MM.1S (cell line): ENCODE results near the gene SELENOF.
A peak's percentile ranks its signal among the peaks of the same experiment; 100 is the strongest.

Experiments
- DNase-seq: peaks from one replicate; pipeline ENCODE4 v3.0.0-alpha.2; 2015
- H2AFZ ChIP-seq: fragments of 300-600 bp; sonication (generic); 2 replicates; pipeline ENCODE4 v1.6.0; 2016; ENCODE audit warnings: antibody characterized with exemption, low read length
- H3F3A ChIP-seq: fragments of 300-600 bp; sonication (generic); 2 replicates; pipeline ENCODE4 v1.6.1; 2016; ENCODE audit warnings: mild to moderate bottlenecking, antibody characterized with exemption, low read length, moderate library complexity, mixed read lengths; ENCODE audit not compliant: insufficient read depth
- H3K27ac ChIP-seq: fragments of 300-600 bp; sonication (generic); 2 replicates; pipeline ENCODE4 v1.5.1; 2016; ENCODE audit warnings: mild to moderate bottlenecking, low read length
- H3K27me3 ChIP-seq: fragments of 300-600 bp; sonication (generic); replicated peaks from 2 replicates; pipeline ENCODE4 v1.6.0; 2016; ENCODE audit warnings: low read length; ENCODE audit not compliant: insufficient read depth
- H3K36me3 ChIP-seq: fragments of 300-600 bp; sonication (generic); replicated peaks from 2 replicates; pipeline ENCODE4 v1.6.1; 2016; ENCODE audit warnings: mild to moderate bottlenecking, low read length, mixed read lengths; ENCODE audit not compliant: insufficient read depth
- H3K4me1 ChIP-seq: fragments of 300-600 bp; sonication (generic); 2 replicates; pipeline ENCODE4 v1.6.1; 2016; ENCODE audit warnings: low read length, mixed read lengths
- H3K4me2 ChIP-seq: fragments of 300-600 bp; sonication (generic); 2 replicates; pipeline ENCODE4 v1.6.0; 2016; ENCODE audit warnings: low read depth, low read length
- H3K4me3 ChIP-seq: fragments of 300-600 bp; sonication (generic); 2 replicates; pipeline ENCODE4 v1.5.1; 2016; ENCODE audit warnings: low read length, mixed read lengths
- H3K79me2 ChIP-seq: fragments of 300-600 bp; sonication (generic); 2 replicates; pipeline ENCODE4 v1.6.1; 2016; ENCODE audit warnings: mixed run types, low read length, mixed read lengths
- H3K9ac ChIP-seq: fragments of 300-600 bp; sonication (generic); 2 replicates; pipeline ENCODE4 v1.6.1; 2016; ENCODE audit warnings: low read length, mixed read lengths
- H3K9me2 ChIP-seq: fragments of 300-600 bp; sonication (generic); replicated peaks from 2 replicates; pipeline ENCODE4 v1.6.1; 2016; ENCODE audit warnings: mild to moderate bottlenecking, low read length, mixed read lengths; ENCODE audit not compliant: insufficient read depth
- H3K9me3 ChIP-seq: fragments of 300-600 bp; sonication (generic); replicated peaks from 2 replicates; pipeline ENCODE4 v1.6.1; 2016; ENCODE audit warnings: mild to moderate bottlenecking, low read length, mixed read lengths; ENCODE audit not compliant: insufficient read depth
- H4K20me1 ChIP-seq: fragments of 300-600 bp; sonication (generic); 2 replicates; pipeline ENCODE4 v1.6.1; 2016; ENCODE audit warnings: mild to moderate bottlenecking, low read length, moderate library complexity, mixed read lengths; ENCODE audit not compliant: insufficient read depth
- EZH2 ChIP-seq: fragments of 300-600 bp; sonication (generic); optimal IDR thresholded peaks from 2 replicates; pipeline ENCODE3; 2017; ENCODE audit warnings: low read depth, mild to moderate bottlenecking, antibody characterized with exemption, low read length, mixed read lengths
- EZH2phosphoT487 ChIP-seq: fragments of 300-600 bp; sonication (generic); IDR thresholded peaks from 2 replicates; pipeline ENCODE4 v1.6.1; 2018; ENCODE audit warnings: antibody characterized with exemption, low read length
- TF ChIP-seq, protein P1 (sequence below): fragments of 300-600 bp; sonication (generic); IDR thresholded peaks from 2 replicates; pipeline ENCODE4 v1.5.1; 2016; ENCODE audit warnings: antibody characterized with exemption, low read length, mixed read lengths

The SELENOF gene

DNA sequence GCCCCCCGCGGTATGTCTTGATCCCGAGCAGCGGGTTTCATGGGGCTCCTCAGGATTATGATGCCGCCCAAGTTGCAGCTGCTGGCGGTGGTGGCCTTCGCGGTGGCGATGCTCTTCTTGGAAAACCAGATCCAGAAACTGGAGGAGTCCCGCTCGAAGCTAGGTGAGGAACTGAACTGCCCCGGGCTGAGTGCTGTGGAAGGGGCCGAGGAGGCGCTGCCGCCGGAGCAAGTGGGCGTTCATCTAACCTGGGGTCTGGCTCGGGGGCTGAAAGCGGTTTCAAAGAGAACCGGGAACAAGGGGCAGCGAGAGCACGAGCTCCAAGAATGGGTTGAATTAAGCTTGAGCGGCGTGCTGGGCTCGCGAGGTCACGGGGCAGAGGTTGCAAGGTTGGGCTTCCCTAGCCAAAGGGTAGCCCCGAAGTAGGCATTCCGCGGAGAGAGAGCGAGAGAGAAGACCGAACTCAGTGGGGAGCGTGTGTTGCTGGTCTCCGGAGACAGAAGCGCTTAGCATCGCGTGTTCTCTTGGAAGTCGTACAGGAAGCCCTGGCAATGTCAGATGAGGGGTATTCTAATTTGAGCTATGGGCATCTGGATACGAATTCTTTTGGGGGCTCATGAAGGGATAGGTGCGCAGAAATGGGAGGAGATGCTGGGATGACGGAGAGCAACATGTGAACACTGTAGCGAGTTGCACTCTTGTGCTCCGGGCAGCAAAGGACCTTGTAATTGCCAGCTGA, 1.2 kb upstream of the SELENOF start:
- Histone ChIP-seq H3K4me3 (peak overlapping the region; percentile 91), H3F3A (peaks cover 11% of the 10 kb centered on the region), H3K27ac (peak overlapping the region; percentile 49; the same call in 1 of the 2 replicates), H3K27me3 (no peaks in the 10 kb centered on the region), H3K79me2 (peaks cover 91% of the 10 kb centered on the region), H3K9ac (peak overlapping the region; percentile 78), H2AFZ (peak overlapping the region; percentile 97), H3K9me3 (no peaks in the 10 kb centered on the region), H3K9me2 (no peaks in the 10 kb centered on the region), H3K36me3 (no peaks in the 10 kb centered on the region; the same call in 1 of the 2 replicates), H3K4me1 (peaks cover 17% of the 10 kb centered on the region), H3K4me2 (peak overlapping the region; percentile 76), H4K20me1 (no peaks in the 10 kb centered on the region)
- peak; percentile 47 for DNase-seq
- no peak for TF ChIP-seq EZH2phosphoT487
- TF ChIP-seq, protein P1, sequence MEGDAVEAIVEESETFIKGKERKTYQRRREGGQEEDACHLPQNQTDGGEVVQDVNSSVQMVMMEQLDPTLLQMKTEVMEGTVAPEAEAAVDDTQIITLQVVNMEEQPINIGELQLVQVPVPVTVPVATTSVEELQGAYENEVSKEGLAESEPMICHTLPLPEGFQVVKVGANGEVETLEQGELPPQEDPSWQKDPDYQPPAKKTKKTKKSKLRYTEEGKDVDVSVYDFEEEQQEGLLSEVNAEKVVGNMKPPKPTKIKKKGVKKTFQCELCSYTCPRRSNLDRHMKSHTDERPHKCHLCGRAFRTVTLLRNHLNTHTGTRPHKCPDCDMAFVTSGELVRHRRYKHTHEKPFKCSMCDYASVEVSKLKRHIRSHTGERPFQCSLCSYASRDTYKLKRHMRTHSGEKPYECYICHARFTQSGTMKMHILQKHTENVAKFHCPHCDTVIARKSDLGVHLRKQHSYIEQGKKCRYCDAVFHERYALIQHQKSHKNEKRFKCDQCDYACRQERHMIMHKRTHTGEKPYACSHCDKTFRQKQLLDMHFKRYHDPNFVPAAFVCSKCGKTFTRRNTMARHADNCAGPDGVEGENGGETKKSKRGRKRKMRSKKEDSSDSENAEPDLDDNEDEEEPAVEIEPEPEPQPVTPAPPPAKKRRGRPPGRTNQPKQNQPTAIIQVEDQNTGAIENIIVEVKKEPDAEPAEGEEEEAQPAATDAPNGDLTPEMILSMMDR: no peak
- no peak for TF ChIP-seq EZH2

DNA sequence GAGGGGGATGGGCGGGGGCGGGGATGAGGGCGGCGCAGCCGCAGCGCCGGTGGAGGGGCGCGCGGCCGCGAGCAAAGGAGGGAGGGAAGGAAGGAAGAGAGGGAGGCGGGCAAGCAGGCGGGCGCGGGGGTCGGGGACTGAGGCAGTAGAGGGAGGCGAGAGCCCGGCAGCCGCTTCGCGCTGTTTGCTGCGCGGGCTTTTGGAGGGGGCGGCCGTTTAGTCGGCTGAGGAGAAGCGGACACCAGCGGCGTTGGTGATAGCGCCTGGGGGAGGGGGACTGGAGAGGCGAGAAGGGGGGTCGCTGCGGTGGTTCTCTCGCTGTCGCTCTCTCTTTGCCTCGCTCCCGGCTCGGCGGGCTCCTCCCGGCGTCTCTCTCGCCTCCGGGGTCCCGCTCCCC, 673 bp upstream of the SELENOF start, which contains the start of gene HS2ST1:
Gene HS2ST1 (plus strand): TSS at position 35 of the 397 bp plus-strand sequence.
- peak within 1 kb of the TSS; percentile 97 for H2AFZ ChIP-seq
- no peaks in the 10 kb centered on the region for H4K20me1 ChIP-seq
- peak within 1 kb of the TSS; percentile 95 for H3K9ac ChIP-seq
- TF ChIP-seq, protein P1: no peak
- TF ChIP-seq EZH2: no peak
- no peak for TF ChIP-seq EZH2phosphoT487
- peaks cover 17% of the 10 kb centered on the region for H3K4me1 ChIP-seq
- H3K4me2 ChIP-seq: peak within 1 kb of the TSS; percentile 87
- no peaks in the 10 kb centered on the region for H3K9me2 ChIP-seq
- H3K4me3 ChIP-seq: peak within 1 kb of the TSS; percentile 95
- peaks cover 4% of the 10 kb centered on the region; the same call in 1 of the 2 replicates for H3K36me3 ChIP-seq
- no peaks in the 10 kb centered on the region for H3K9me3 ChIP-seq
- peaks cover 91% of the 10 kb centered on the region for H3K79me2 ChIP-seq
- peak within 1 kb of the TSS; percentile 79 for H3K27ac ChIP-seq
- H3F3A ChIP-seq: peaks cover 11% of the 10 kb centered on the region
- no peak for DNase-seq
- no peaks in the 10 kb centered on the region for H3K27me3 ChIP-seq

DNA sequence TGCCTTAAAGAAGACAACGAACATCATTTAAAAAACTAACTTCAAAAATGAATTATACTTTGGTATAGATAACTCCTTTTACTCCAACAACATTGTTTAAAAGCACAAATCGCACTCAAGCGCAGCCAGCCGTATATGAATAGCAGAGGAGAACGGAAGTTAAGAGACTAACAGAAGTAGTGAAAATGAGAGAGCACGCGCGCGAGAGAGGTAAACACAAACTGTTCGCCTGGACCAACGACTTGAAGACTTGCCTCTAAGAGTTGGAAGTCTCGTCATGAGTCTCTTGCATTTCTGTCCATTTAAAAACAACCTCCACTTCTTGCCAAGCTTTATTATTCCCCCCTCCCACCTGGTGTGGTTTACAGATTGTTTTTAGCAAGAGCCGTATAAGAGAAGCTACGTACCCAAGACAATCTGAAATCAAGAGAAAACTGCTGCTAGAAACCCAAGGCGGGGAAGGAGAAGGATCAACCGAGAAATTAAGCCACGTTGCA, 479 bp downstream of the SELENOF start:
- TF ChIP-seq EZH2phosphoT487 (no peak), EZH2 (no peak)
- TF ChIP-seq, protein P1: no peak
- peak overlapping the region; percentile 87 for H3K4me2 ChIP-seq
- DNase-seq: peak; percentile 62
- peaks cover 11% of the 10 kb centered on the region for H3F3A ChIP-seq
- H2AFZ ChIP-seq: peak overlapping the region; percentile 83
- H3K9me2 ChIP-seq: no peaks in the 10 kb centered on the region
- H3K4me3 ChIP-seq: peak overlapping the region; percentile 95
- H3K79me2 ChIP-seq: peaks cover 93% of the 10 kb centered on the region
- peaks cover 17% of the 10 kb centered on the region for H3K4me1 ChIP-seq
- H3K27me3 ChIP-seq: no peaks in the 10 kb centered on the region
- H3K36me3 ChIP-seq: peaks cover 4% of the 10 kb centered on the region; the same call in 1 of the 2 replicates
- H4K20me1 ChIP-seq: peaks cover 4% of the 10 kb centered on the region; the same call in 1 of the 2 replicates
- peak overlapping the region; percentile 79 for H3K27ac ChIP-seq
- peak overlapping the region; percentile 95 for H3K9ac ChIP-seq
- no peaks in the 10 kb centered on the region for H3K9me3 ChIP-seq
